ENCODE results near the gene TMEM151B. TPM values are rescaled to one million over a fixed set of nuclear protein-coding genes. Genes with fewer than 3 reads are reported as not detected.

Gene TMEM151B
- total RNA-seq, 1 experiment from 2014 or later, result not detected

DNA sequence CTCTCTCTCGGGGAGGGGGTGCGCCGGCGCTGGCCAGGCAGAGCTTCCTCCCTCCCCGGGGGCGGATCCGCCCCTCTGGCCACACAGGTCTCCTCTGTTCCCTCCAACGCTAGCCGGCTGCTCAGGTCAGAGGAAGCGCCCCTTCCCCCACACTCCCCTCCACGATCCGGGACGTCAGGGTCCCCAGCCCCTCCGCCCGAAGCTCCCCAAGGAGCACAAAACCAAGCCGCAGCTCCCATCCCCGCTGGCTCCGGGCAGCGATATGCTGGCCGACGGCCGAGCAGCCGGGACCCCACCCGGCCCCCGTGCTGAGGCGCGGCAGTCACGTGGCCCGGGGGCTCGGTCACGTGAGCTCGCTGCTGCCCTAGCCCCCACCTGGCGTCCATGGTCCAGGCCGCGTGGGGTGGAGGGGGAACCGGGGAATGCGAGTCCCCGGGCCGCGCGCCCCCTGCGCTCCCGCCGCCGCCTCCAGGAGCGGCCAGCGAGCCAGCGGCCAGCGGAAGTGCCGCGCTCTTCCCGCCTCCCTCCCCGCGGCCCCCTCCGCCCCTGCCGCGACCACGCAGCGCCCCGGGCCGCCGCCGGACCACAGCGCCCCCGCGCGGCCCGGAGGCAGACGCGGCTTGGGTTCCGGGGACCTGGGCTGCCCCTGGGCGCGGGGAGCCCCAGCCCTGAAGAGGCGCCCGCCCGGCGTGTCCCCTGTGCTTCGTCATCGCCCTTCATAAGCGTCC lies 13.1 kb upstream of the TMEM151B start, which contains the start of gene SLC35B2:
SLC35B2 (minus strand) TSS at position 504 of the 728 bp plus-strand sequence; CDS start at position 386, 118 bp downstream.
- BruUV-seq (replicated peaks), result no TSS peak
- H3K4me1 ChIP-seq (ENCODE audit: insufficient read depth, low read length), result peaks cover 17% of the 10 kb centered on the region
- DNase-seq, result peak; percentile 72

DNA sequence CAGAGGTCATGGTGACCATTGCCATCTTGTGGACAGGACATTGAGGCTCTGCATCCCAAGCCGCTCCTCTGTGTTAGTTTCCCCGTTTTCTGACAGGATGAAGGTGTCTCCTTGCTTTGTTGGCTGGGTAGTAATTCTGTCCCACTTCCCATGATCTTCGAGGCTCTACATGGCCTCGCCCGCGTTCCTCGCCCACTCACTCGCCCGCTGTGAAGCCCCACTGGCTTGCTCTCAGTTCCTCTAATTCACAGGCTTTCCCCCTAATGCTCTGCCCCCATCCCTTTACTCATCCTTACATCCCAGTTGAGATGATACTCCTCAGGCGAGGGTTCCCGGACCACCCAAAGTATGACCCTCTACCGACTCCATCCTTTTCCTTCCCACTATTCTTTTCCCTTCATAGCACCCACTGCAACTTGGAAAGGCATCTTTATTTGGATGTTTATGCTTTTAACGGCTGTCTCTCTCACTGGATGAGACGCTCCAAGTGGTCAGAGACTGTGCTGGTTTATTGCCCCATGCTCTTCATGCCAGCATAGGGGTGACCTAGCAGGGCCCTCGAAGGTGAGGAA lies 12.4 kb upstream of the TMEM151B start:
- TF ChIP-seq EZH2 (IDR thresholded peaks at IDR 0.05; ENCODE audit: low read length, unreplicated experiment) (no peak), EZH2phosphoT487 (IDR thresholded peaks at IDR 0.05; ENCODE audit: borderline replicate concordance, low read length) (no peak), CTCF (conservative IDR thresholded peaks at IDR 0.05; ENCODE audit: low read depth, low read length) (0 out of 2 replicates have a peak, but pooled peaks have one; percentile 18)
- Histone ChIP-seq H3K27me3 (ENCODE audit: low read length) (no peaks in the 10 kb centered on the region), H3K9me3 (ENCODE audit: low read length) (no peaks in the 10 kb centered on the region), H3K4me3 (ENCODE audit: low read length) (peak overlapping the region; percentile 81), H2AFZ (ENCODE audit: low read length) (peak overlapping the region; percentile 60; the same call in 1 of the 2 replicates), H3K9ac (ENCODE audit: low read length) (peak overlapping the region; percentile 91; the same call in 1 of the 2 replicates), H3K4me2 (ENCODE audit: low read length) (peak overlapping the region; percentile 100), H3K4me1 (ENCODE audit: insufficient read depth, low read length) (peaks cover 21% of the 10 kb centered on the region), H4K20me1 (ENCODE audit: low read length) (peaks cover 31% of the 10 kb centered on the region), H3K36me3 (ENCODE audit: low read depth, low read length) (peaks cover 19% of the 10 kb centered on the region), H3K9me2 (replicated peaks; ENCODE audit: low read length) (no peaks in the 10 kb centered on the region), H3F3A (ENCODE audit: low read length, unreplicated experiment) (peaks cover 27% of the 10 kb centered on the region), H3K27ac (ENCODE audit: low read length) (no peak overlapping the region), H3K79me2 (ENCODE audit: low read length) (peaks cover 23% of the 10 kb centered on the region)
- no TSS peak for BruUV-seq (replicated peaks)
- CTCF ChIA-PET, result interaction anchor here (1.7 kb wide), 1 partner anchor 36 kb away, joined by 15 read pairs; no protein-coding TSS in a partner anchor
- intact Hi-C loops (cut with micrococcal nuclease), result loop anchor here (1.0 kb wide), 1 partner anchor 86 kb away; no protein-coding TSS in a partner anchor
- POLR2A ChIA-PET (ENCODE audit: unreplicated experiment), result no interaction called here
- ATAC-seq, result no peak
- DNase-seq, result no peak

More for the DNA sequence above, 13.1 kb upstream of the TMEM151B start, which contains the start of gene SLC35B2:
- Histone ChIP-seq H3K9me3 (ENCODE audit: low read length) (no peaks in the 10 kb centered on the region), H4K20me1 (ENCODE audit: low read length) (peaks cover 37% of the 10 kb centered on the region), H3K9me2 (replicated peaks; ENCODE audit: low read length) (no peaks in the 10 kb centered on the region), H3K27me3 (ENCODE audit: low read length) (no peaks in the 10 kb centered on the region), H2AFZ (ENCODE audit: low read length) (peak within 1 kb of the TSS; percentile 73), H3K27ac (ENCODE audit: low read length) (peak within 1 kb of the TSS; percentile 71), H3K36me3 (ENCODE audit: low read depth, low read length) (peaks cover 24% of the 10 kb centered on the region), H3K4me3 (ENCODE audit: low read length) (peak within 1 kb of the TSS; percentile 81), H3K79me2 (ENCODE audit: low read length) (peaks cover 23% of the 10 kb centered on the region), H3F3A (ENCODE audit: low read length, unreplicated experiment) (peaks cover 27% of the 10 kb centered on the region), H3K9ac (ENCODE audit: low read length) (peak within 1 kb of the TSS; percentile 91), H3K4me2 (ENCODE audit: low read length) (peak within 1 kb of the TSS; percentile 100)
- ChIA-PET CTCF (interaction anchor here (0.6 to 1.7 kb wide), 6 partner anchors 10 to 116 kb away, joined by 3 to 15 read pairs (median 6); partner anchors contain the start of gene HSP90AB1), POLR2A (ENCODE audit: unreplicated experiment) (interaction anchor here (0.6 to 1.3 kb wide), 4 partner anchors 10 to 145 kb away, joined by 4 to 10 read pairs (median 5); partner anchors contain the start of gene HSP90AB1)
- peak; percentile 63 for ATAC-seq
- TF ChIP-seq EZH2 (IDR thresholded peaks at IDR 0.05; ENCODE audit: low read length, unreplicated experiment), result no peak
- TF ChIP-seq EZH2phosphoT487 (IDR thresholded peaks at IDR 0.05; ENCODE audit: borderline replicate concordance, low read length), result no peak
- peak; percentile 62 for TF ChIP-seq CTCF (conservative IDR thresholded peaks at IDR 0.05; ENCODE audit: low read depth, low read length)
- intact Hi-C loops (cut with micrococcal nuclease), result loop anchor here (1.0 kb wide), 1 partner anchor 85 kb away; no protein-coding TSS in a partner anchor

Measured in PC-3 (cell line).